ENCODE results near the gene COBL.

- TF ChIP-seq POLR2AphosphoS5 (IDR thresholded peaks at IDR 0.05; ENCODE audit: low read depth, low read length) (0 out of 2 replicates have a peak, but pooled peaks have one; percentile 10), EZH2 (IDR thresholded peaks at IDR 0.05; ENCODE audit: low read depth, low read length, severe bottlenecking) (no peak), POLR2A (IDR thresholded peaks at IDR 0.05; ENCODE audit: control extremely low read depth in 1 of 2, low read depth in 2 of 2, low read length in 2 of 2) (no peak)
- TF ChIP-seq, protein P1, sequence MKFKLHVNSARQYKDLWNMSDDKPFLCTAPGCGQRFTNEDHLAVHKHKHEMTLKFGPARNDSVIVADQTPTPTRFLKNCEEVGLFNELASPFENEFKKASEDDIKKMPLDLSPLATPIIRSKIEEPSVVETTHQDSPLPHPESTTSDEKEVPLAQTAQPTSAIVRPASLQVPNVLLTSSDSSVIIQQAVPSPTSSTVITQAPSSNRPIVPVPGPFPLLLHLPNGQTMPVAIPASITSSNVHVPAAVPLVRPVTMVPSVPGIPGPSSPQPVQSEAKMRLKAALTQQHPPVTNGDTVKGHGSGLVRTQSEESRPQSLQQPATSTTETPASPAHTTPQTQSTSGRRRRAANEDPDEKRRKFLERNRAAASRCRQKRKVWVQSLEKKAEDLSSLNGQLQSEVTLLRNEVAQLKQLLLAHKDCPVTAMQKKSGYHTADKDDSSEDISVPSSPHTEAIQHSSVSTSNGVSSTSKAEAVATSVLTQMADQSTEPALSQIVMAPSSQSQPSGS (IDR thresholded peaks at IDR 0.05; ENCODE audit: low read length) = no peak
Measured at GRCh38 chr7:51356849-51357516, 40.4 kb upstream of the COBL start.
